HG03354 (cell line): ENCODE measurements around the gene ACTN1.
A peak's percentile ranks its signal among the peaks of the same experiment; 100 is the strongest.
"Not testable (repeated sequence)": the region's sequence is repeated elsewhere in the genome, so short reads cannot be mapped to it uniquely, and the experiment has no call there.

ENCODE experiments used
- ATAC-seq: cut with Tn5 transposase; IDR thresholded peaks from one replicate; pipeline ENCODE4 v1.9.1; 2021; ENCODE audit warnings: mild to moderate bottlenecking; ENCODE audit not compliant: unreplicated experiment, poor library complexity, severe bottlenecking

ACTN1 gene

DNA sequence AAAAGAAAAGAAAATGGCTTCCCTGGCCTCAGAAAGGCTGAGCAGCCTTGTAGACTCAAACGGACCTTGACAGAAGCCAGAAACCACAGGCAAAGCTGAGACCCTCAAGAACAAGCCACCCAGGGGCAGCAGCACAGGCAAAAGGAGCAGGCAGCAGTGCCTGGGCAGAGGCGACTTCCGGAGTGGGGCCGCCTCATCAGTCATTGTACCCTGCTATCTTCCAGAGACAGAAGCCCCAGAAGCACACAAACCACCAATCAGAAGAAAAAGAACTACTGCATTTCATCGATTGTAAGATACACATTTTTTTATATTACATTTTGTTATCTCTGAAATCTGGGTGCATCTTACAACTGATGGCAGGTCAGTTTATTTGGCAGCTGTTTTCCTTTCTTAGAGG is 128.0 kb downstream of the ACTN1 start:
- ATAC-seq, result no peak

DNA sequence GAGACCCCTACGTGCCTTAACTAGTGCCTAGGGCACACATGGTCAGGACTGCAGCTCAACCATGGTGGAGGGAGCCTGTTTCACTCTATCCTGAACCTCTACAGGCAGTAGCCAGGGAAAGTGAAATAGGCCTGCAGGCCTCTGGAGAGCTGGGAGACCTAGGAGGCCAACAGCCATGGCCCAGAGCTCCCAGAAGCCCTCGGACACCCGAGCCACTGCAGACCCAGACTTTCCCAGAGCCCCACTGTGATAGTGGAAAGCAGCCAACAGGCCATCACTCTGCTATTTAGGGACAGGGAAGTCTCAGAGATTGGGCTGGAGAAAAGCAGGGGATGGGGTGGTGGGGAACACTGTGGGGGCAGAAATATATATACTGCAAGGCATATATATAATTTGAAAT is 129.7 kb downstream of the ACTN1 start:
- no peak for ATAC-seq

DNA sequence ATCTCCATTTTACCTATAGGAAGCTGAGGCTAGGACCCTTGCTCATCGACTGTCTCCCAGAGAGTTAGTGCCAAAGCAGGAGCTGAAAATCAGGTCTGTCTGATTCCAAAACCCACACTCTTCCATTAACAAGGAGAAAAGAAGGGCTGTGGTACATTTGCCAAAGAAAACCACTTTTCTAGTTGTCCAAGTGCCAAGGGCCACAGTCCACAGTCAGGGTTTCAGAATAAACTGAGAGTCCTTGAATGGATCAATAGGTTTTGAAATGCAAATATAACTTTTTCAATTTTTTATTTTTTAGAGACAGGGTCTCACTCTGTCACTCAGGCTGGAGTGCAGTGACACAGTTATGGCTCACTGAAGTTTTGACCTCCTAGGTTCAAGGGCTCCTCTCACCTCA is 130.8 kb downstream of the ACTN1 start:
- no peak for ATAC-seq

DNA sequence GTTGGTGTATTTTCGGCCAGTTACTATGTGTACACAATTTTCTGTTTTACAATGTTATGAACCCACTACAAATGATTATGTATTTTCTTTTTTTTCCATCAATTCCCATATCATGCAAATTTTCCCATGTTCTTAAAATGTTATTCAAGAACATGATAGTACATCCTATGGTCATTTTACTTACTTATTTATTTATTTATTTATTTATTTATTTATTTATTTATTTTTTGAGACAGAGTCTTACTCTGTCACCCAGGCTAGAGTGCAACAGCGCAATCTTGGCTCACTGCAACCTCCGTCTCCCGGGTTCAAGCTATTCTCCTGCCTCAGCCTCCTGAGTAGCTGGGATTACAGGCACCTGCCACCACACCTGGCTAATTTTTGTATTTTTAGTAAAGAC is 131.5 kb downstream of the ACTN1 start:
- not testable (repeated sequence) for ATAC-seq

DNA sequence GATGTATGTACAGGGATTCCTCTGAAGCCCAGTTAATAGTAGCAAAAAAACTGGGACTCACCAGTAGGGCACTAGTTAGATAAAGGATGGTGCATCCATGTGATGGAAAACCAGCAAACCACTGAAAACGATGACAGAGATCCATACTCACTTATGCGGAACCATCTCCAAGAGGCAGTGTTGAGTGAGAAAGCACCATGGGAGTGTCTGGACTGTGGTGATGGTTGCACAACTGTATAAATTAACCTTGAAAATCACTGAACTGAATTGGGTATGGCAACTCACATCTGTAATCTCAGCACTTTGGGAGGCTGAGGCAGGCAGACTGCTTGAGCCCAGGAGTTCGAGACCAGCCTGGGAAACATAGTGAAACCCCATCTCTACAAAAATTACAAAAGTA is 132.6 kb downstream of the ACTN1 start:
- no peak for ATAC-seq

DNA sequence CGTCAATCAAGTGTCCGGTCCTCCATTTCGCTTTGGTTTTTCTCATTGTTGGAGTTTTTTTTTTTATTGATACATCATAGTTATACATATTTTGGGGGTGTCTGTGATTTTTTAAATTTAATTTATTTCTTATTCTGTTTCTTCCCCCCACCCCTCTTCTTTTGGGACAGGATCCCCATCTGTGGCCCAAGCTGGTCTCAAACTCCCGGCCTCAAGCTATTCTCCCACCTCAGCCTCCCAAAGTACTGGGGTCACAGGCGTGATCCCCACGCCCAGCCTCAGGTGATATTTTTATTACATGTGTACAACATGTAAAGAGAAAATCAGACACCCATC is 134.9 kb downstream of the ACTN1 start:
- no peak for ATAC-seq

DNA sequence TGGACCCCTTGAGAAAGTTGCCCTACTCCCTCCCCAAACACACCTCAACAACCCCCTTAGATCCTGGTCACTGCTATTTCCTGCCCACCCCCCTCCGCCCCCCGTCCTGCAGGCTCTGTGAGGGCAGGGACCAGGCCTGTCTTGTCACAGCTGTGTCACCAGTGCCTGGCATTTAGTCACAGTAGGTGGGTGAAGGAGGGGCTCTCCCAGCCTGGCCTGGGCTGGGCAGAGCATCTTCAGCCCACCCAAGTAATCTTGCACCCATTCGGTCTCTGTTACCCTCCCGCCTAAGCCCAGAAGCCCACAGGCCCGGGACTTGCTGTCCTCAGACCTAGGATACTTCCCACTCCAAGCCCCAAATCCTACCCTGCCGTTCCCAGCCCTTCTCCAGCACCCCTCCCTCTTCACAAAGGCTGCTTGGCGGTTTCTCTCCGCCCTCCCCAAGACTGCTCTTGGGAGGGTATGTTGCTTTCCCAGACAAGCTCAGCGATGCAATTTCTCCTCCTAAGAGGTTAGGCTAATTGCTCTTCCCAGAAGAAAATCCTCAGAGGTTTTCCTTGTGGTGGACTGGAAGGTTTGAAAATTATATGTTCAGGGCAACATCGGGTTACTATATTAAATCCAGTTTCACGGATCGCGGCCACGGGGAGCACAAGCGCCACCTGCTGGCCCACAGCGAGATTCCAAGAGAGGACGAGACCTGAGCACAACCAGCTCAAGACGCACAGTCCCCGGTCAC is 135.5 kb downstream of the ACTN1 start:
- ATAC-seq, result peak; percentile 57

DNA sequence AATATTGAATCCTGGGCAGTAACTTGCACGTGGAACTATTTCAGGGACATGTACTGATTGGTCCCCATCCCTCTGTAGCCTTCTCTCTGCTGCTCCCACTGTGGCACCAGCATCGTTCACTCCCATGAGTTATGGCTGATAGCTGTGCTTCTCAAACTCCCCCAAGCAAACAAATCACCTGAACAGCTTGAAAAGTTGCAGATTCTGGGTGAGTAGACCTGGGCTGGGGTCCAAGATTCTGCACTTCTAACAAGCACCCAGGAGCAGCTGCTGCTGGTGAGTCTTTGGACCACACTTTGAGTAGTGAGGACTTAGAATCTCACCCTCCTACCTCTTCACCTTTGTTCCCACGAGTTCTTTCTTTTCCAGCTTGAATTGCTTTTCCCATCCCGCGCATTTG is 136.8 kb downstream of the ACTN1 start:
- no peak for ATAC-seq

DNA sequence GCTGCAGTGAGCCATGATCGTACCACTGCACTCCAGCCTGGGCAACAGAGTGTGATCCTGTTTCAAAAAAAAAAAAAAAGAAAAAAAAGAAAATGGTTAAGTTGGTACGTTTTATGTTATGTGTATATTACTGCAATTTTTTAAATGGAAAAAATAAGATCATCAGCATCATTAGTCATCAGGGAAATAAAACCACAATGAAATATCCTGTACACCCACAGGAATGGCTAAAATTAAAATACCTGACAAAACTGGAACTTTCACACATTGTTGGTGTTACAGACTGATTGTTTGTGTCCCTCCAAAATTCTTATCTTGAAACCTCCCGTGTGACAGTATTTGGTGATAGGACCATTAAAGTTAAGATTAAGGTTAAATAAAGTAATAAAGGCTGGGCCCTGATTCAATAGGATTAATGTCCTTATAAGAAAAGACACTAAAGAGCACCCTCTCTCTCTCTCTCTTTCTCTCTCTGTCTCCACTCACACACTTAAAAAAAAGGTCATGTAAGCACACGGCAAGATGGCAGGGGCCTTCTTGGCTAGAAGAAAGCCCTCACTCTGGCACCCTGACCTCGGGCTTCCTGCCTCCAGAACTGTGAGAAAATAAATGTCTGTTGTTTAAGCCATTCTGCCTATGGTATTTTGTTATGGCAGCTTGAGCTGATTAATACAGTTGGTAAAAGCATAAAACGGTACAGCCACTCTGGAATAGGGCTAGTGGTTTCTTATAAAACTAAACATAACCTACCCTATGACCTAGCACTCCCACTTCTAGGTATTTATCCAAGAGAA is 137.9 kb downstream of the ACTN1 start:
- ATAC-seq, result no peak

DNA sequence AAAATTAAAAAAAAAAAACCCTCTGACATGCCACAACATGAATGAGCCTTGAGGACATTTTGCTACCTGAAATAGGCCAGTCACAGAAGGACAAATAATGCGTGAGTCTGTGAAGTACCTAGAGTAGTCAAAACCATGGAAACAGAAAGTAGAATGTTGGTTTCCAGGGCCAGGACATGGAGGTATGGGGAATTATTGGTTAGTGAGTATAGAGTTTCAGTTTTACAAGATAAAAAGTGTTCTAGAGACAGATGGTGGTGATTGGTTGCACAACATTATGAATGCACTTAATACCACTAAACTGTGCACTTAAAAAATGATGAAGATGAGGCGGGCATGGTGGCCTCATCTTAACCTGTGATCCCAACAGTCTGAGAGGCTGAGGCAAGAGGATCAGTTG is 138.6 kb downstream of the ACTN1 start:
- ATAC-seq, result no peak

DNA sequence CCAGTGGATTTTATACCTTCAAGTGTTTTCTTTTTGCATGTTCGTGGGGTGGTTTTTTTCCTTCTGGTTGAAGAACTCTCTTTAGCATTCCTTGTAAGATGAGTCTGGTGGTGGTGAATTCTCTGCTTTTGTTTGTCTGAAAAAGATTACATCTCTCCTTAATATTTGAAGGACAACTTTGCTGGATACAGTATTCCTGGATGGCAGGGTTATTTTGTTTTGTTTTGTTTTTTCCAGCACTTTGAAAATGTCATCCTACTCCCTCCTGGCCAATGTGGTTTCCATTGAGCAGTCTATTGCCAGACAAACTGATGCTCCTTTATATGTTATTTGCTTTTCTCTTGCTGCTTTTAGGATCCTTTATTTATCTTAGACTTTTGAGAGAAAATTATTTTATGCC is 143.0 kb downstream of the ACTN1 start:
- ATAC-seq, result no peak

DNA sequence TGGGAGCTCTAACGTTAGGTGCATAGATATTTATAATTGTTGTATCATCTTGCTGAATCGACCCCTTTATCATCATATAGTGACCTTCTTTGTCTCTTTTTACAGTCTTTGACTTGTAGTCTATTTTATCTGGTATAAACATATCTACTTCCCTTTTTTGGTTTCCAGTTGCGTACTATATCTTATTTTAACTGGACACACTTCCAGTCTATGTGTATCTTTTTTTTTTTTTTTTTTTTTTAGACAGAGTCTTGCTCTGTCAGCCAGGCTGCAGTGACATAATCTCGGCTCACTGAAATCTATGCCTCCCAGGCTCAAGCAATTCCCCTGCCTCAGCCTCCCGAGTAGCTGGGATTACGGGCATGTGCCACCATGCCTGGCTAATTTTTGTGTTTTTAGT is 144.3 kb downstream of the ACTN1 start:
- ATAC-seq, result no peak

DNA sequence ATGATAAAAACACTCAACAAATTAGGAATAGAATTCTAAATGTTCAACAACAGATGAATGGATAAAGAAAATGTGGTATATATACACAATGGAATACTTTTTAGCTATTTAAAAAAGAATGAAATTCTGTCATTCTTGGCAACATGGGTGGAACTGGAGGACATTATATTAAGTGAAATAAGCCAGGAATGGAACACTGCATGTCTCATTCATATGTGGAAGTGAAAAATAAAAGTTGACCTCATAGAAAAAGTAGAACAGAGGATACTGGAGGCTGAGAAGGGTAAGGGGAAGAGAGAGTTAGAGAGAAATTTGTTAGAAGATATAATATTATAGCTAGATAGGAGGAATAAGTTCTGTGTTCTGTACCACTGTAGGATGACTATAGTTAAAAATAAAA is 150.4 kb downstream of the ACTN1 start:
- no peak for ATAC-seq

DNA sequence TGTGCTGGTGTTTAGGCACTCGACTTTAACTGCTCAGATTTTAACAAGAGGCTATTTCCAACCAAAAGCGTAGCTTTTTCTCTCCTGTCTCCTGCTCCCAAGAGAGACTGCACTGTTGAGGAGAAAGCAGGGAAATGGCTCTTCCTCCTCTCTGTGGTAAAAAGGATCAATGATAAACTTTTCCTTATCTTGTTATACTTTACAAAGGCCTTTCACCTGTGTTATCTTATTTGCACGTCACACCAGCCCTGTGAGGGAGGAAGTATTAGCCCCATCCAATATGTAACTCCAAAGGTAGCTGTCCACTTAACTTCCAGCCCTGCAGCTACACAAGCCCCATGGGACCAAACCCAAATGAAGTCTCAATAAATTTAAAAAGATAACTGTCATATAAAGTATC is 153.4 kb downstream of the ACTN1 start:
- no peak for ATAC-seq

DNA sequence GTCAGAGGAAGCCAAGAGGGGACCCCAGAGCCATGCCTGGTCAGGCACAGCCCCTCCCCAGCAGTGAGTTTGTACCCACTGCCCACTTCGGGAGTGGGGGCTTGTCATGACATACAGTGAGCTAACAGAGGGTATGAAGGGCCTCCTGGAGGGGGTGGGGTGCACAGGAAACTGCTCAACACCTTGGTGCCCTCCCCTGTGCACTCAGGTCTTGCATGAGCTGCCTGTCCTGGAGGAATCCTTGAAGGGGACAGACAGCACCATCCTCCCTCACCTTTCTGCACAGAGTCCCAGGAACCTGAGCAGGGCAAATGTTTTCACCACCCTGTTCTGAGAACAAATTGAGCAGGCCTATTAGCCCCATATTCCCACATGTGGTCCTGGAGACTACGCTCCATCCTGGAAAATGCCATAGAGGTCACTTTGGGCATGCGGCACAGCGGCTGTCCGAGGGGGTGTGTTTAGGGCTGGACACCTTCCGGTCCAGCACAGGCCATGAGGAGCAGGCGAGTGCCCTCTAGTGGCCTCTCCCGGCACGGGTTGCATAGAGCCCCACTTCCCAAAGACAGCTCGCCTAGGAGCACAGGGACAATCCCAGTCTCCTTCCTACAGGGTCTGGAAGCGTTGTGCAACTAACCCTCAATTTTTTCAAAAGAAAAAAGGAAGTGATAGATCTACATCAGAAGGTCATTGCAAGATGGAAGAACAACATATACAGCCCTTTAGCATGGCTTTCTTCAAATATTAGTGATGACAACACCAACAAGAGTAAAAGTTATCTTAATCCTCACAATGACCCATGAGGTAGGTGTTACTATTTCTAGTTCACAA is 154.4 kb downstream of the ACTN1 start:
- no peak for ATAC-seq

DNA sequence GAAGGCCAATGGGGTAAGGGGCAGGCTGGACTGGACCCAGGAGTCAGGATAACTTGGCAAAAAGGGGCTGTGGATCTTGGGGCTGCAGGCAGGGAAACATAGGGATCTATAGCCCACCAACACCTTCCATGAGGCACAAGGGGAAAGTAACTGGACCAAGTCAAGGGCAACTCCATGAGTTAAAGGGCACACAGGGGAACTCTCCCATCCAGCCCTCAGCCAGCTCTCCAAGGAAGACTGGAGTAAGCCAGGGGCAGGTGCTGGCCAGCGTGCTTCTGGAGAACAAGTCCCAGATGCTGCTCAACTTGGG is 154.9 kb downstream of the ACTN1 start:
- no peak for ATAC-seq
